Fibroblast of the aortic adventitia (primary cell): ENCODE measurements around the gene USP6NL. TPM values are rescaled to one million over a fixed set of nuclear protein-coding genes. Genes with fewer than 3 reads are reported as not detected.

Experiments used
- DNase-seq: peaks from one replicate; pipeline ENCODE4 v3.0.0-alpha.2; 2010; ENCODE audit warnings: low read depth
- H3K4me3 ChIP-seq: 2 replicates; pipeline ENCODE4 v1.5.1; 2011; ENCODE audit warnings: low read depth, mild to moderate bottlenecking, control low read depth, low read length, moderate library complexity
- CTCF ChIP-seq: IDR thresholded peaks from 2 replicates; pipeline ENCODE4 v1.5.1; 2011; ENCODE audit warnings: mild to moderate bottlenecking, low read length, control low read depth, inconsistent platforms; ENCODE audit not compliant: insufficient read depth
- total RNA-seq: library from RNA; depleted of rRNA; stranded (reverse); fragments of >200 nt; gene quantifications from 2 replicates; pipeline ENCODE4 v1.2.3, GENCODE V29; 2012; ENCODE audit warnings: low replicate concordance

The USP6NL gene
- total RNA-seq, 1 donor: 15.2 TPM

GRCh38 chr10:11535346-11535959, 76.0 kb downstream of the USP6NL start:
- no peak for TF ChIP-seq CTCF
- DNase-seq: no peak
- no peak overlapping the region for H3K4me3 ChIP-seq

- peak; percentile 64 for TF ChIP-seq CTCF
- H3K4me3 ChIP-seq: no peak overlapping the region
- peak; percentile 70 for DNase-seq
These were observed 78.1 kb downstream of the USP6NL start for GRCh38 chr10:11533328-11533781.

GRCh38 chr10:11532306-11532705, 79.1 kb downstream of the USP6NL start:
- peak overlapping the region; percentile 32 for H3K4me3 ChIP-seq
- TF ChIP-seq CTCF: no peak
- DNase-seq: peak; percentile 62

- no peak for TF ChIP-seq CTCF
- no peak overlapping the region for H3K4me3 ChIP-seq
- DNase-seq: no peak
These were observed 80.6 kb downstream of the USP6NL start for GRCh38 chr10:11530806-11531205.

- TF ChIP-seq CTCF: no peak
- no peak overlapping the region for H3K4me3 ChIP-seq
- no peak for DNase-seq
These were observed 82.1 kb downstream of the USP6NL start for GRCh38 chr10:11529276-11529903.

GRCh38 chr10:11528286-11528685, 83.2 kb downstream of the USP6NL start:
- no peak for TF ChIP-seq CTCF
- no peak overlapping the region for H3K4me3 ChIP-seq
- DNase-seq: no peak
